Measurements from ENCODE around the gene CDH8.

Gene CDH8

DNA sequence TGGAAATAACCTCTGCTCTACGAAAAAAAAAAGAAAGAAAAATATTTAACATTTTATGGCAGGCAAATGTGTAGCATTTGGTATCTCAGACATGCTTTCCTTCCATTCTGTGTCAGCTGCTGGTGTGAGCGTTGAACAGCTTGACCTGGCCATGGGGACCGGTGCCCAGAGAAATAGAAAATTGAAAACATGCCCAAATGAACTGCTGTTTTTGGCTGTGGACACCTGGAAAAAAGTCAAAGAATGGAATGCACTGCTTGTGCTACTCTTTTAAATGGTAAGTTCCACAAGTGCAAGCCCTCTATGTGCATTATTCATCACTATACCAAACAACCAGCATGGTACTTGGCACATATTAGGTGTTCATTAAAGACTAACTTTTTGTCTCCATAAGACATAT lies 127.2 kb downstream of the CDH8 start:
- TF ChIP-seq, protein P1, sequence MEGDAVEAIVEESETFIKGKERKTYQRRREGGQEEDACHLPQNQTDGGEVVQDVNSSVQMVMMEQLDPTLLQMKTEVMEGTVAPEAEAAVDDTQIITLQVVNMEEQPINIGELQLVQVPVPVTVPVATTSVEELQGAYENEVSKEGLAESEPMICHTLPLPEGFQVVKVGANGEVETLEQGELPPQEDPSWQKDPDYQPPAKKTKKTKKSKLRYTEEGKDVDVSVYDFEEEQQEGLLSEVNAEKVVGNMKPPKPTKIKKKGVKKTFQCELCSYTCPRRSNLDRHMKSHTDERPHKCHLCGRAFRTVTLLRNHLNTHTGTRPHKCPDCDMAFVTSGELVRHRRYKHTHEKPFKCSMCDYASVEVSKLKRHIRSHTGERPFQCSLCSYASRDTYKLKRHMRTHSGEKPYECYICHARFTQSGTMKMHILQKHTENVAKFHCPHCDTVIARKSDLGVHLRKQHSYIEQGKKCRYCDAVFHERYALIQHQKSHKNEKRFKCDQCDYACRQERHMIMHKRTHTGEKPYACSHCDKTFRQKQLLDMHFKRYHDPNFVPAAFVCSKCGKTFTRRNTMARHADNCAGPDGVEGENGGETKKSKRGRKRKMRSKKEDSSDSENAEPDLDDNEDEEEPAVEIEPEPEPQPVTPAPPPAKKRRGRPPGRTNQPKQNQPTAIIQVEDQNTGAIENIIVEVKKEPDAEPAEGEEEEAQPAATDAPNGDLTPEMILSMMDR (IDR thresholded peaks at IDR 0.05; ENCODE audit: control extremely low read depth, extremely low read depth, low read depth, missing control alignments), result no peak
- ChIA-PET CTCF (no interaction called here), POLR2A (no interaction called here)
- no peak for DNase-seq (ENCODE audit: extremely low spot score)

DNA sequence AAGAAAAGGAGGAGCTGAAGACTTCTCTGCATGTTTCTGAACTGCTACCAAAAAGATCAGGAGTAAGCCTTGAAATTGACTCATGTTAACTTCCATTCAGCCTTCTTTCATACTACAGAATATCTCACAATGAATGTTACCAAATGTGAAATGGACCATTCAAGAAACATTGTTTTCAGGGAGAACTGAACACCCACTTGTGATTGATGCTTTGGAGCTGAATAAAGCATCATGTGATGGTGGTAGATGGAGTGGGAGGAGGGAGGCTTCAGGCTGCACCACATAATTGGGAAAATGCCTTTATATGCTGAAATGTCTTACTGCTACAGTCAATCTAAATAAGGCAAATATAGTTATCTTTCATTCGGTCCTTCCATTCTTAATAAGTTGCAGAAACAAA lies 127.8 kb downstream of the CDH8 start:
- CTCF ChIA-PET, result interaction anchor here (1.2 to 1.8 kb wide), 2 partner anchors 12 to 30 kb away, joined by 3 to 5 read pairs; no protein-coding TSS in a partner anchor

DNA sequence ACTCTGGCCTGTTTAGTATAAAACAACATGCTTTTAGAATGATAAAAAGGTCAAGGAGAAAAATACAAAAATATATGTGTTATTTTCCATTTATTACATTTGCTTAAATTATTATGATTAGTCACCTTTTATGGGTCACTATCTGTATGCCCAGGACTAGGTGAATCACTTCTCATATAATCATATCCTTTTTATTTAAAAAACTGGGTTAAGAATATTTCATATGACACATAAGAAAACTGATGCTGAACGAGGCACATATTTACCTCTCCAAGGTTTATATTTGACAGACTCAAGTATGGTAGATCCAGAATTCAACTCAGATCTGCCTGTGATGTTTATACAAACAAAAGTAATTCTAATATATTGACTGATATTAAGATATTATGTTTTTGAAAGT lies 134.5 kb downstream of the CDH8 start:
- TF ChIP-seq, protein P1 (IDR thresholded peaks at IDR 0.05; ENCODE audit: control extremely low read depth, extremely low read depth, low read depth, missing control alignments), result no peak
- ChIA-PET POLR2A (no interaction called here), CTCF (interaction anchor here (1.2 kb wide), 1 partner anchor 13 kb away, joined by 3 read pairs; no protein-coding TSS in a partner anchor)
- no peak for DNase-seq (ENCODE audit: extremely low spot score)

More for the DNA sequence above, 127.8 kb downstream of the CDH8 start:
- no peak for DNase-seq (ENCODE audit: extremely low spot score)
- TF ChIP-seq, protein P1 (IDR thresholded peaks at IDR 0.05; ENCODE audit: control extremely low read depth, extremely low read depth, low read depth, missing control alignments), result no peak
- POLR2A ChIA-PET, result no interaction called here

DNA sequence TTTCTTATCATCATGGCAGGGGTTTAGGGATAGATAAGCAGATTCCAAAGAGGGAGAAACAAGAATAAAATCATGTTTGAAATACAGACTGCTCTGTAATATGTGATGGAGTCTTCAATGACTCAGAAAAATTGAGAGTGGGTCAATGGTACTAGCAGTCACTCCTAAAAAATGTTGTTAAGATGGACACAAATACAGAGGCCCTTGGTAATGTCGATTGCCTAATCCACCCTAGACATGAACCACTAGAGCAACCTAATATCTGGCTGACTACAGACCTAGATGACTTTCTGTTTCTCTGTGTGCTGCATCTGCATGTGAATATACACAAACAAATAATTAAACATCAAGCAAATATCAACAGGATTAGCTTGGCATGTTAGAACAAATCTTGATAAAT lies 135.8 kb downstream of the CDH8 start:
- CTCF ChIA-PET, result interaction anchor here (0.8 to 1.7 kb wide), 3 partner anchors 8 to 35 kb away, joined by 3 to 5 read pairs (median 3); no protein-coding TSS in a partner anchor
- DNase-seq (ENCODE audit: extremely low spot score), result no peak
- TF ChIP-seq, protein P1 (IDR thresholded peaks at IDR 0.05; ENCODE audit: control extremely low read depth, extremely low read depth, low read depth, missing control alignments), result no peak
- POLR2A ChIA-PET, result no interaction called here

DNA sequence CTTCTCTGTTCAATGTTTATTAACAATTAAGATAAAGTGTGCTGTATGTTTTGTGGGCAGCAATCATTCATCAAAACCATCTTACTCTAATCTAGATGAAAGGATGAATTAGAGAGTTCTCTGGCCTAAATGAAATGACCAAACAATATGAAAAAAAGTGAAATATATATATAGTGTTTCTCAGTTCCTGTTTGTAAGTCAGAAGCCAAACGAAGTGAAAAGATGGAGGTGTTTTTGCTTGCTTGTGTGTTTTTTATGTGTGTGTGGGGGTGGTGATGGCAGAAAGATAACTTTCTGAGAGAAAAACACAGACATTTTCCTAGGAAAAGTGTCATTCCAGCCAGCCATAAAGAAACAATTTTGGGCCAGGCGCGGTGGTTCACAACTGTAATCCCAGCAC lies 138.6 kb downstream of the CDH8 start:
- TF ChIP-seq, protein P1 (IDR thresholded peaks at IDR 0.05; ENCODE audit: control extremely low read depth, extremely low read depth, low read depth, missing control alignments), result no peak
- no peak for DNase-seq (ENCODE audit: extremely low spot score)
- ChIA-PET POLR2A (no interaction called here), CTCF (no interaction called here)

DNA sequence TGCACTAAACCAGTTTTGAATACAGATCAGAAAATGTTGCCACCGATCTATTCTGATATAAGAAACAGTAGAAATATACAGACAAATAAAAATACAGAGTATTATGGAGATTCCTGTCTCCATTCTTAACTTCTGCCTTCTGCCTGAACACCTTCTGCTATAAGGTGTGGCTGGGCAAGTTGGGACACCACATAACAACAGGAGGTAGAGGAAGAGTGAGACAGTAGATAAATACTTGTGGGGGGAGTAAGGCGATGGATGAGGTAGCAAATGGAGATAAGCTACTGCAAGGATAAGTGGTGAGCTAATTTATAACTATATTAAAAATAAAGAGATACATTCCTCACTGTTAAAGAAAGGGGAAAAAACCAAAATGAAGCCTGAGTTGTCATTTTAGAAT lies 143.7 kb downstream of the CDH8 start:
- CTCF ChIA-PET, result interaction anchor here (1.0 to 1.4 kb wide), 2 partner anchors 8 to 15 kb away, joined by 5 read pairs; no protein-coding TSS in a partner anchor
- no peak for DNase-seq (ENCODE audit: extremely low spot score)
- TF ChIP-seq, protein P1 (IDR thresholded peaks at IDR 0.05; ENCODE audit: control extremely low read depth, extremely low read depth, low read depth, missing control alignments), result no peak
- POLR2A ChIA-PET, result no interaction called here

Data from GM10248 (cell line).